GM12878 (cell line): ENCODE measurements around the gene ZNF230. TPM values are rescaled to one million over a fixed set of nuclear protein-coding genes. Genes with fewer than 3 reads are reported as not detected.

Experiments
- ATAC-seq: fragments of 200-7000 bp; cut with Tn5 transposase; 3 replicates; pipeline ENCODE4 v1.9.1; 2020; ENCODE audit warnings: mild to moderate bottlenecking, moderate library complexity
- BruUV-seq: library from RNA; stranded (reverse); fragments of 400-500 nt; replicated peaks from 2 replicates; lab custom pipeline; 2021; lab: Mats Ljungman, UMichigan
- CTCF ChIA-PET: fragments of 300-600 bp; sonication (Branson Sonifier 250); formaldehyde crosslinking; extraction: SDS; loops from one replicate; lab custom pipeline; 2021; ENCODE audit warnings: inconsistent platforms; lab: Yijun Ruan, JAX
- POLR2A ChIA-PET: fragments of 350-600 bp; formaldehyde crosslinking; extraction: SDS; loops from one replicate; lab custom pipeline; 2021; ENCODE audit warnings: inconsistent platforms; lab: Charles Lee
- RAD21 ChIA-PET: fragments of 300-600 bp; sonication (Branson Sonifier 250); formaldehyde crosslinking; loops from one replicate; lab custom pipeline; 2023; ENCODE audit warnings: antibody characterized with exemption; ENCODE audit not compliant: unreplicated experiment; lab: Charles Lee
- SMC1A ChIA-PET: fragments of 300-600 bp; sonication (Branson Sonifier 250); formaldehyde crosslinking; loops from one replicate; lab custom pipeline; 2023; ENCODE audit not compliant: unreplicated experiment, uncharacterized antibody; lab: Charles Lee
- DNase-seq: peaks from one replicate; pipeline ENCODE4 v3.0.0-alpha.2; 2011; ENCODE audit warnings: low read depth, low spot score
- FAIRE-seq: peaks from 3 replicates; lab custom pipeline; 2011; peaks lifted over from hg19 to GRCh38; lab: Jason Lieb, UNC
- H2AFZ ChIP-seq: 2 replicates; pipeline ENCODE4 v1.6.0; 2011; ENCODE audit warnings: low read depth, low read length, control low read depth; ENCODE audit not compliant: control insufficient read depth
- H3K27ac ChIP-seq: 2 replicates; pipeline ENCODE4 v1.5.1; 2011; ENCODE audit warnings: control low read depth; ENCODE audit not compliant: control insufficient read depth, insufficient read depth
- H3K27me3 ChIP-seq, 2 experiments: replicated peaks in 1 of 2; 2 replicates each; pipeline versions ENCODE4 v1.6.0 to v1.6.1; 2011; ENCODE audit warnings: low read length in 1 of 2; ENCODE audit not compliant: control insufficient read depth in 2 of 2, insufficient read depth in 2 of 2
- H3K36me3 ChIP-seq, 2 experiments: 2 replicates each; pipeline ENCODE4 v1.5.1; 2011; ENCODE audit warnings: low read length in 1 of 2; ENCODE audit not compliant: control insufficient read depth in 2 of 2, insufficient read depth in 2 of 2
- H3K4me1 ChIP-seq: 2 replicates; pipeline ENCODE4 v1.6.1; 2011; ENCODE audit warnings: mild to moderate bottlenecking, low read length, moderate library complexity, mixed read lengths; ENCODE audit not compliant: control insufficient read depth, insufficient read depth
- H3K4me2 ChIP-seq: 2 replicates; pipeline ENCODE4 v1.6.0; 2011; ENCODE audit warnings: control low read depth; ENCODE audit not compliant: control insufficient read depth, insufficient read depth
- H3K4me3 ChIP-seq: fragments of 200-600 bp; sonication (generic); 2 replicates; pipeline ENCODE4 v1.5.1; 2016
- H3K79me2 ChIP-seq: 2 replicates; pipeline ENCODE4 v1.6.0; 2011; ENCODE audit warnings: low read length; ENCODE audit not compliant: control insufficient read depth, insufficient read depth
- H3K9ac ChIP-seq: 2 replicates; pipeline ENCODE4 v1.8.0; 2011; ENCODE audit warnings: low read length, control low read depth, mixed read lengths; ENCODE audit not compliant: control insufficient read depth, insufficient read depth
- H3K9me3 ChIP-seq: replicated peaks from 3 replicates; pipeline ENCODE4 v1.5.1; 2011; ENCODE audit warnings: mild to moderate bottlenecking, low read length; ENCODE audit not compliant: control insufficient read depth, insufficient read depth
- H4K20me1 ChIP-seq: 2 replicates; pipeline ENCODE4 v1.6.0; 2011; ENCODE audit not compliant: control insufficient read depth, insufficient read depth
- ATF7 ChIP-seq: fragments of 450-650 bp; IDR thresholded peaks from 2 replicates; pipeline ENCODE4 v1.6.1; 2016; ENCODE audit warnings: low read depth, mild to moderate bottlenecking
- BHLHE40 ChIP-seq, 2 experiments: fragments of 450-650 bp in 1 of 2; IDR thresholded peaks; 2 replicates each; pipeline ENCODE4 v1.6.1; 2011 to 2017; ENCODE audit warnings: low read depth in 2 of 2, borderline replicate concordance in 1 of 2, improper control_type of control experiment in 1 of 2, low read length in 1 of 2, mild to moderate bottlenecking in 1 of 2
- CHD2 ChIP-seq: IDR thresholded peaks from 2 replicates; pipeline ENCODE4 v1.6.1; 2011; ENCODE audit warnings: low read depth, low read length, improper control_type of control experiment, borderline replicate concordance
- CREB1 ChIP-seq: IDR thresholded peaks from 2 replicates; pipeline ENCODE4 v1.6.1; 2012; ENCODE audit warnings: low read depth, mild to moderate bottlenecking, inconsistent platforms
- CREM ChIP-seq: IDR thresholded peaks from 2 replicates; pipeline ENCODE4 v1.6.1; 2014; ENCODE audit warnings: antibody characterized with exemption, low read depth
- FOXM1 ChIP-seq: IDR thresholded peaks from 2 replicates; pipeline ENCODE4 v1.6.1; 2012; ENCODE audit warnings: low read depth, mild to moderate bottlenecking, inconsistent platforms, low read length, moderate library complexity
- JUNB ChIP-seq: IDR thresholded peaks from 2 replicates; pipeline ENCODE4 v1.6.1; 2016; ENCODE audit warnings: antibody characterized with exemption, mild to moderate bottlenecking
- NKRF ChIP-seq: fragments of 450-650 bp; conservative IDR thresholded peaks from 2 replicates; pipeline ENCODE4 v1.6.1; 2017; ENCODE audit warnings: mild to moderate bottlenecking, moderate library complexity
- NR2F1 ChIP-seq: fragments of 450-650 bp; conservative IDR thresholded peaks from 2 replicates; pipeline ENCODE4 v1.6.1; 2017; ENCODE audit warnings: mild to moderate bottlenecking
- POLR2A ChIP-seq: IDR thresholded peaks from 2 replicates; pipeline ENCODE4 v1.6.1; 2011; ENCODE audit warnings: low read depth, mild to moderate bottlenecking, low read length
- POLR2AphosphoS5 ChIP-seq: IDR thresholded peaks from 2 replicates; pipeline ENCODE4 v1.6.1; 2011; ENCODE audit warnings: mild to moderate bottlenecking, low read length, inconsistent platforms
- RBBP5 ChIP-seq: fragments of 200-600 bp; sonication (generic); conservative IDR thresholded peaks from 2 replicates; pipeline ENCODE4 v1.6.1; 2016
- SIN3A ChIP-seq: IDR thresholded peaks from 2 replicates; pipeline ENCODE4 v1.6.1; 2012; ENCODE audit warnings: low read depth, low read length, improper control_type of control experiment
- STAT1 ChIP-seq: fragments of 450-650 bp; conservative IDR thresholded peaks from 2 replicates; pipeline ENCODE4 v1.6.1; 2014; ENCODE audit warnings: antibody characterized with exemption, mild to moderate bottlenecking
- TAF1 ChIP-seq: IDR thresholded peaks from 2 replicates; pipeline ENCODE4 v1.6.1; 2011; ENCODE audit warnings: mild to moderate bottlenecking, low read depth, low read length, borderline replicate concordance
- USF1 ChIP-seq: IDR thresholded peaks from 2 replicates; pipeline ENCODE4 v1.6.1; 2011; ENCODE audit warnings: borderline replicate concordance, low read depth, mild to moderate bottlenecking, moderate library complexity, mixed read lengths, low read length; ENCODE audit not compliant: insufficient read depth; ENCODE audit errors: extremely low read length
- ZBTB40 ChIP-seq: fragments of 450-650 bp; IDR thresholded peaks from 2 replicates; pipeline ENCODE4 v1.6.1; 2016; ENCODE audit warnings: mild to moderate bottlenecking, moderate library complexity, borderline replicate concordance
- WGBS: methylation state at CpG from one replicate; pipeline ENCODE4 v1.1.6; 2016; ENCODE audit warnings: low lambda C conversion rate; ENCODE audit not compliant: insufficient replicate concordance, insufficient coverage; ENCODE audit errors: missing lambda C conversion rate; 5-methylcytosine and 5-hydroxymethylcytosine counted together
- in situ Hi-C: fragments of 300-500 bp; cut with MboI; formaldehyde crosslinking; loops from 9 replicates; pipeline ENCODE4 v1.14.3; 2018; ENCODE audit warnings: mixed read lengths
- intact Hi-C: fragments of 100-400 bp; cut with micrococcal nuclease; formaldehyde crosslinking; loops from one replicate; pipeline ENCODE4 v1.14.2; 2022; ENCODE audit not compliant: unreplicated experiment
- polyA plus RNA-seq, 11 experiments: library from polyadenylated mRNA; depleted of rRNA in 4 of 11; unstranded in 6 of 11; stranded (reverse) in 5 of 11; fragments of >200 nt; fragmentation: Nextera tagmentation in 4 of 11; fragmentation: Illumina TruSeq in 1 of 11; extraction: Ambion mirVana in 4 of 11; extraction: Trizol in 1 of 11; gene quantifications; 1 replicate in 1 of 11; 2 replicates in 10 of 11; pipeline versions ENCODE4 v1.2.1 to v1.2.3, GENCODE V29; 2011 to 2016; ENCODE audit warnings: inconsistent platforms in 2 of 11, missing spikeins in 2 of 11, low read depth in 1 of 11
- total RNA-seq, 4 experiments: library from RNA; depleted of rRNA in 3 of 4; stranded (reverse); fragments of >200 nt in 3 of 4; fragmentation: Illumina TruSeq in 1 of 4; extraction: Trizol in 1 of 4; gene quantifications; 2 replicates each; pipeline versions ENCODE4 v1.2.1 to v1.2.3, GENCODE V29; 2013 to 2021

Gene ZNF230
- total and polyA plus RNA-seq, 10 of the 15 experiments (the other 5 are each of a cell fraction or from before 2014, with no cell fraction given): 1.8 to 9.1 (median 3.5) TPM

GRCh38 chr19:44025217-44025936 is 22.6 kb downstream of the ZNF230 start, which contains the start of gene ZNF222:
Gene ZNF222, plus strand, starts transcription at chr19:44025379. Its CDS starts 58 bp downstream, at chr19:44025437.
- TSS peak; percentile 80 for BruUV-seq
- H3K4me2 ChIP-seq: peak within 1 kb of the TSS; percentile 82
- ChIA-PET SMC1A (interaction anchor here (0.8 to 2.7 kb wide), 4 partner anchors 23 to 94 kb away, joined by 3 to 11 read pairs (median 4); partner anchors contain the start of gene ZNF230), RAD21 (interaction anchor here (1.0 kb wide), 2 partner anchors 74 to 357 kb away, joined by 3 read pairs; partner anchors contain the start of gene ZNF221), POLR2A (no interaction called here), CTCF (interaction anchor here (0.7 to 1.4 kb wide), 4 partner anchors 22 to 204 kb away, joined by 3 to 4 read pairs (median 4); no protein-coding TSS in a partner anchor)
- ATAC-seq (peak; percentile 100), DNase-seq (peak; percentile 68), FAIRE-seq (peak; percentile 77)
- H3K4me1 ChIP-seq: no peaks in the 10 kb centered on the region
- no peaks in the 10 kb centered on the region for H4K20me1 ChIP-seq
- peaks cover 0 to 1% of the 10 kb centered on the region in 2 experiments; a peak in 2 of 4 replicates for H3K36me3 ChIP-seq
- H3K27ac ChIP-seq: peak within 1 kb of the TSS; percentile 69
- H3K79me2 ChIP-seq: no peaks in the 10 kb centered on the region; the same call in 1 of the 2 replicates
- 4% methylated on average over 37 of the region's 37 CpGs for WGBS
- peak within 1 kb of the TSS; percentile 77 for H3K4me3 ChIP-seq
- in situ Hi-C loops: no loop called here
- no peaks in the 10 kb centered on the region for H3K27me3 ChIP-seq
- intact Hi-C loops: no loop called here
- peak within 1 kb of the TSS; percentile 70 for H3K9ac ChIP-seq
- peak within 1 kb of the TSS; percentile 99 for H2AFZ ChIP-seq
- H3K9me3 ChIP-seq: peaks cover 5% of the 10 kb centered on the region; the same call in 1 of the 3 replicates
- TF ChIP-seq TAF1 (peak; percentile 46; the same call in 1 of the 2 replicates), ZBTB40 (peak; percentile 86), NKRF (peak; percentile 57; the same call in 1 of the 2 replicates), CREM (peak; percentile 95), RBBP5 (no peak), CREB1 (peak; percentile 95), ATF7 (peak; percentile 64), POLR2A (0 out of 2 replicates have a peak, but pooled peaks have one; percentile 44), STAT1 (0 out of 2 replicates have a peak, but pooled peaks have one; percentile 52), CHD2 (peak; percentile 46; the same call in 1 of the 2 replicates), NR2F1 (peak; percentile 67), SIN3A (no peak), USF1 (no peak), FOXM1 (no peak), JUNB (peak; percentile 24; the same call in 1 of the 2 replicates), BHLHE40 (IDR thresholded peaks at IDR 0.05; ENCODE audit: borderline replicate concordance in 1 of 2, low read depth in 2 of 2, low read length in 1 of 2) (peak; percentile 12 to 36; a peak in 1 of 4 replicates), POLR2AphosphoS5 (peak; percentile 53)
